ENCODE results near the gene S1PR4. TPM values are rescaled to one million over a fixed set of nuclear protein-coding genes. Genes with fewer than 3 reads are reported as not detected.

S1PR4 gene
- total and polyA plus RNA-seq, 2 experiments from 2014 or later = 0.24 TPM; not detected in 1

- no peaks in the 10 kb centered on the region for H3K79me2 ChIP-seq (replicated peaks; ENCODE audit: insufficient read depth)
- H3K27ac ChIP-seq (ENCODE audit: low read depth) = no peak overlapping the region
- no peak for ATAC-seq
- no peak overlapping the region for H3K4me2 ChIP-seq
- H3K9me3 Mint-ChIP-seq = no peaks in the 10 kb centered on the region
- no peak for DNase-seq (ENCODE audit: low spot score)
- no peak overlapping the region for H2AFZ ChIP-seq
- no peak overlapping the region for H3K27ac Mint-ChIP-seq
- no peaks in the 10 kb centered on the region for H3K4me1 Mint-ChIP-seq
- no peaks in the 10 kb centered on the region for H3F3A ChIP-seq (replicated peaks; ENCODE audit: low read depth)
- no peaks in the 10 kb centered on the region; the same call in 1 of the 2 replicates for H4K20me1 ChIP-seq (replicated peaks; ENCODE audit: insufficient read depth)
- peaks cover 9% of the 10 kb centered on the region for H3K27me3 Mint-ChIP-seq (ENCODE audit: insufficient read depth, low read depth, poor library complexity)
- H3K4me3 Mint-ChIP-seq = no peak overlapping the region
- TF ChIP-seq STAT1 (IDR thresholded peaks at IDR 0.05; ENCODE audit: unreplicated experiment) = no peak
- no peak for TF ChIP-seq CTCF (conservative IDR thresholded peaks at IDR 0.05; ENCODE audit: low read depth in 2 of 2)
- no peak for TF ChIP-seq EZH2 (IDR thresholded peaks at IDR 0.05; ENCODE audit: low read depth, unreplicated experiment)
- no peak for TF ChIP-seq NANOG (IDR thresholded peaks at IDR 0.05; ENCODE audit: borderline replicate concordance)
- no peak for TF ChIP-seq EZH2phosphoT487 (IDR thresholded peaks at IDR 0.05; ENCODE audit: unreplicated experiment)
- no peak for TF ChIP-seq ZNF114 (CRISPR knock-in tag; IDR thresholded peaks at IDR 0.05)
- no peak for TF ChIP-seq ZNF331 (CRISPR knock-in tag; IDR thresholded peaks at IDR 0.05; ENCODE audit: low read depth)
- TF ChIP-seq JUNB (IDR thresholded peaks at IDR 0.05; ENCODE audit: unreplicated experiment) = no peak
- no peak for TF ChIP-seq ETS1 (IDR thresholded peaks at IDR 0.05)
- TF ChIP-seq REST (IDR thresholded peaks at IDR 0.05; ENCODE audit: unreplicated experiment) = no peak
- no peak for TF ChIP-seq ZNF462 (CRISPR knock-in tag; IDR thresholded peaks at IDR 0.05)
- no peak for TF ChIP-seq CREB1 (CRISPR knock-in tag; IDR thresholded peaks at IDR 0.05; ENCODE audit: low read depth)
- no peak for TF ChIP-seq POLR2AphosphoS5 (IDR thresholded peaks at IDR 0.05; ENCODE audit: low read depth)
- no peak overlapping the region for H3K4me3 ChIP-seq
- no peaks in the 10 kb centered on the region for H3K4me1 ChIP-seq (ENCODE audit: insufficient read depth)
- H3K36me3 Mint-ChIP-seq (ENCODE audit: low read depth) = peaks cover 14% of the 10 kb centered on the region
- H3K36me3 ChIP-seq (ENCODE audit: insufficient read depth) = peaks cover 10% of the 10 kb centered on the region
- no peaks in the 10 kb centered on the region for H3K27me3 ChIP-seq (ENCODE audit: insufficient read depth)
- no peaks in the 10 kb centered on the region for H3K9me2 ChIP-seq (ENCODE audit: insufficient read depth)
These were observed 23.8 kb downstream of the S1PR4 start for GRCh38 chr19:3202346-3202745.

Data from GM23338 (cell line).